ENCODE data around the gene KCNT1.

- no peak for TF ChIP-seq MAZ (IDR thresholded peaks at IDR 0.05; ENCODE audit: borderline replicate concordance, low read depth, low read length)
- TF ChIP-seq EP300 (IDR thresholded peaks at IDR 0.05) = no peak
- TF ChIP-seq POLR2A (IDR thresholded peaks at IDR 0.05; ENCODE audit: low read length) = no peak
- no peak for TF ChIP-seq CTCF (IDR thresholded peaks at IDR 0.05)
- no peak for TF ChIP-seq HMGXB4 (CRISPR knock-in tag; IDR thresholded peaks at IDR 0.05; ENCODE audit: borderline replicate concordance)
- TF ChIP-seq MAFK (IDR thresholded peaks at IDR 0.05; ENCODE audit: partially characterized antibody) = no peak
- TF ChIP-seq MYC (IDR thresholded peaks at IDR 0.05; ENCODE audit: borderline replicate concordance, low read length) = no peak
Observed at GRCh38 chr9:135778421-135778820, 76.4 kb downstream of the KCNT1 start.
